HG03135 (cell line): Measurements from ENCODE around the gene UCN.
"Not testable (repeated sequence)": the region's sequence is repeated elsewhere in the genome, so short reads cannot be mapped to it uniquely, and the experiment has no call there.

Source experiments
- ATAC-seq: cut with Tn5 transposase; IDR thresholded peaks from one replicate; pipeline ENCODE4 v1.9.1; 2021; ENCODE audit warnings: mild to moderate bottlenecking, moderate library complexity; ENCODE audit not compliant: unreplicated experiment

Gene UCN

GRCh38 chr2:27315122-27315521 lies 6.9 kb upstream of the UCN start:
- ATAC-seq = no peak

GRCh38 chr2:27314709-27315108 lies 6.5 kb upstream of the UCN start:
- no peak for ATAC-seq

DNA sequence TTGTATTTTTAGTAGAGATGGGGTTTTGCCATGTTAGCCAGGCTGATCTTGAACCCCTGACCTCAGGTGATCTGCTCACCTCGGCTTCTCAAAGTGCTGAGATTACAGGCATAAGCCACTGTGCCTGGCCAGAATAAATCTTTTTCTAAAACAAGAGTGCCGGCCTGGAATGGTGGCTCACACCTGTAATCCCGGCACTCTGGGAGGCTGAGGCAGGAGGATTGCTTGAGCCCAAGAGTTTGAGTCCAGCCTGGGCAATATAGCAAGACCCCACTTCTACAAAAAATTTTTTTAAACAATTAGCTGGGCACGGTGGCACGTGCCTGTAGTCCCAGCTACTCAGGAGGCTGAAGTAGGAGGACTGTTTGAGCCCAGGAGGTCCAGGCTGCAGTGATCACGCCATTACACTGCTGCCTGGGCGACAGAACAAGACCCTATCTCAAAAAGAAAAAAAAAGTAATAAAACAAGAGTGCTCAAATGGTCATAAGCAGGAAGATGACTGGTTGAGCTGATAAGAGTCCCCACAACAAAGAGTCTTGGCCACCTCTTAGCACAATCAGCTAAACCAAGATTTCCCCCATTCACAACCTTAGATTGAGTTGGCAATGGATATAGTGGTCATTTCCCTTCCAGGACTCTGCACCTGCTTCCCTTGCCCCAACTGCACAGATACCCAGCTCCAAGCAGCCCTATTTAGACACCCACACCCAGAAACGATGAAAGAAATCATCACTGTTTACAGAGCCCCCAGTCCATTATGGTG lies 5.8 kb upstream of the UCN start:
- no peak for ATAC-seq

DNA sequence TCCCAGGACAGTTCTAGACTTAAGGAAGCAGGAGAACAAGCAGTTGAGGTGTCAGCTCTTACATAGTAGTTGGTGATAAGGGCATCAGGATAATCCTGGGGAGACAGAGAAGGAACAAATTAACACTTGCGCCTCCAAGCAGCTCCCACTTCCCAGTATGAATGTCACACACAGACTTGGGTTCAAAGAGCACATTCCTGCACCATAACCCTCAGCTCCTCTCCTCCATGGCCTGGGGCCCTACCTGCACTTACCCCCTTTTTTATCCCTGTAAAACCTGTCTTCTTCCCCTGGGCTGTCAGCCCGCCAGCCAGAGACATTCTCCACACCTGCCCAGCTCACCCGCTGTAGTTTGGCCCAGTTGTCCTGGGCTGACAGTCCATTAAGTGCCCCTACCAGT lies 3.9 kb upstream of the UCN start:
- no peak for ATAC-seq

DNA sequence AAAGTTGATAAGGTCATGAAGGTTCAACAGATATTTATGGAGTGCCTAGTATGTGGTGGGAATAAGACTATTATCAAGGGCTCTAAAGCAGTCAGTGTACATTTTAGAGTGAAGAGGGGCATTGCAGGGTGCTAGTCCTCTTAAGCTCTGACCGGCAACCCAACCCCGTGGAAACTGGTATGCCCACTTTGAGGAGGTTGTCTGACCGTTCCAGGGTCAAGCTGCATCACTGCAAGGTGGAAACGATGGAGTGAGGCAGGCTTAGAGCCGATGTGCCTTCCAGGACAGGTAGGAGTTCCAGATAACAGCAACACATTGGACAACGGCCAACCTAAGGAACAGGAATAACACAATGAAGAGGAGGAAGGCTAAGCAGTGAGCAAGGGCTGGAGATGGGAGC lies 1.4 kb upstream of the UCN start:
- no peak for ATAC-seq

- ATAC-seq = no peak
Observed at GRCh38 chr2:27307545-27308358, 493 bp downstream of the UCN start.

- ATAC-seq = no peak
Observed at GRCh38 chr2:27307287-27307544, 1.0 kb downstream of the UCN start.

DNA sequence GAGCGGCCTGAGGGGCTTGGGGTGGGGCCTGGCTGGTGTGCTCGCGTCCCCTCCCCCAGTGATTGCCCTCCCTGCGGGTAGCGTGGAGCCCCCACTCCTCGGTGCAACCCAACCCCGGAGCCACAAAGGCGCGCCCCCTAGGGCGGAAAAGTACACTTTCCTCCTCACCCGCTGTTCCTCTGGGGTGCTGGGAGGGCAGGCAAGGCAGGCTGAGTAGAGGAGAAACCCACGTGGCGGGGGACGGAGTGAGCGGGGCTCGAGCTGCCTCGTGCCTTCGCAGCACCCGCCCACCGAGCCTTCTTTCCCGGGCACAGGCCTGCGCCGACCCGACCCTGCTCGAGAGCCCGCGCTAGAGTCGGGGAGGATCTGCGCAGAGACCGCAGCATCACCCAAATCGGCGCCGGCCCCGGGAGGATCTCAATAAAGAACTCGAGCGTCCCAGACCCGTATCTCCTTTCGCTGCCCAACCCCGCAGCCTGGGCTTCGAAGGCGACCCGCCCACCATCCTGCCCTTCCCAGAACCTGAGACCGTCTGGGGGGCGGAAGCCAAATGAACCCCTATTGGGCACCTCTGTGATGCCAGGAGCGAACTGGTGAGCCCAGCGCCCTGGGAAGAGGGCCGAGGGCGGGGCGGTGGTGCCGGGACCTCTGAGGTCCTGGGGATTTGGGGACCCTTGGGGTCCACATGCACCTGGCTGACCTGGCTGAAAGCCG lies 1.5 kb downstream of the UCN start:
- no peak for ATAC-seq

- ATAC-seq = no peak
Observed at GRCh38 chr2:27306136-27306535, 2.1 kb downstream of the UCN start.

GRCh38 chr2:27305516-27305915 lies 2.7 kb downstream of the UCN start:
- no peak for ATAC-seq

- no peak for ATAC-seq
Observed at GRCh38 chr2:27304488-27305240, 3.6 kb downstream of the UCN start.

GRCh38 chr2:27303093-27304025 lies 4.9 kb downstream of the UCN start:
- no peak for ATAC-seq

DNA sequence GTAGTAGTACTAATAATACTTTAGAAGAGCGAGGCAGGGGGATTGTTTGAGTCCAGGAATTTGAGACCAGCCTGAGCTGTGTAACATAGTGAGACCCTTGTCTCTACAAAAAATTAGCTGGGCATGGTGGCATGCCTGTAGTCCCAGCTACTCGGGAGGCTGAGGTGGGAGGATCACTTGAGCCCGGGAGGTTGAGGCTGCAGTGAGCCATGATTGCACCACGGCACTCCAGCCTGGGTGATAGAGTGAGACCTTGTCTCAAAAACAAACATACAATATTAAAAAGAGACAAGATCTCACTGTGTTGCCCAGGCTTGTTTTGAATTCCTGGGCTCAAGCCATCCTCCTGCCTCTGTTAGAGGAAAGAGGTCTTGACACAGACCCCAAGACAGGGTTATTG lies 7.6 kb downstream of the UCN start:
- not testable (repeated sequence) for ATAC-seq

DNA sequence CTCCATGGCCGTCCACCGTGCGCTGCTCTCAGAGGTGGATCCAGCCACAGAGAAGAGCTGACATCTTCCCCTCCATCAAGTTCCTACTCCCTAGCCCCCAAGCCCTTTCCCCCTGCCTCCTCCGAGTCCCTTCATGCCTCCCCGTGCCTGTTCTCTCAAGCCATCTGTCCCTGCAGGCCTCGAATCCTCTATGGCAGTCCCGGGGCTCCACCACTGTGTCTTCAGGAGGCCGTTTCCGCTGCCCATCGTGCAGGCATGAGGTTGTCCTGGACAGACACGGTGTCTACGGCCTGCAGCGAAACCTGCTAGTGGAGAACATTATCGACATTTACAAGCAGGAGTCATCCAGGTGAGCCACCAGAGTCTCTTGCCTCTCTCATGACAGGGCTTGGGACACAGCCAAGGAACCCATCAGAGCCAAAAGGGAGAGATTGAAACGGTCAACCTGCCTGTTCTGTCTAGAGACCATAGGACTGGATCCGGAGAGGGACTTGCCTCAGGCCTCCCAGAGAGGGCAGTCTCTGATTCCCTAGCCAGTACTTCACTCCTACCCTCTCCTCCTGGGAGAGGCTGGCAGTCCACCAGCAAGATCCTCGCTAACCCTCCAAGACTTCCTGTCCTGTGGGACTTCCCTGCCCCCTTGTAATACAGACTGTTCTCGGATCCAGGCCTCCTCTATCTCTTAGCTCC lies 9.7 kb downstream of the UCN start:
- ATAC-seq = no peak

DNA sequence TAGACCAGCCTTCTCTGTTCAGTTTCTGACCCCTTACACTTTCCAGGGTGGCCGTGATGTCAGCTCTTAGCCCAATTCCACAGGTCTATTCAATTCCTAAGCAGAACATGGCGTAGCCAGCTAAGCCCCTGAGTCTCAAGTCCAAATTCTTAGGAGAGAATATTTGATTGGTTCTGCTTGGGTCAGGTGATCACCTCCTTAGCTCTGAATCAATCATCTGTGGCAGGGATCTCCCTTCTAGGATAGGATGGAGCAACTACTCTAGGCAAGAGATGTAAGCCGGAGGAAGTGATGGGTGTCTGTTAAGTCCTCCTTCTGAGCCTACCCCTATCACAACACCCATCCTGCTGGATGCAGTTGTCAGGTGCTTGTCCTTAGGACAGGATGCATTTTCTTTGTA lies 11.1 kb downstream of the UCN start:
- ATAC-seq = no peak

DNA sequence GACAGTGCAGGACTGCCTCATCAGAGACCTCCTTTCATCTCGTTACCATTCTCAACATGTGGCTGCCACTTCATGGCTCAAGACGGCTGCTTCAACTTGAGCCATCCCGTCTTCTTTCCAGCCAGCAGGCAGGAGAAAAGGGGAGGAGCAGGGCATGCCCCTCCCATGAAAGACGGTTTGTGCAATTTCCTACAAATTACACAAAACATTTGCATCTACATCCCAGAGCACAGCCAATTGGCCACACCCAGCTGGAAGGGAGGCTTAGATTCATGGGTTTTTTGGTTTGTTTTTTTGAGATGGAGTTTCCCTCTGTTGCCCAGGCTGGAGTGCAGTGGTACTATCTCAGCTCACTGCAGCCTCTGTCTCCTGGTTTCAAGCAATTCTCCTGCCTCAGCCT lies 11.8 kb downstream of the UCN start:
- no peak for ATAC-seq

DNA sequence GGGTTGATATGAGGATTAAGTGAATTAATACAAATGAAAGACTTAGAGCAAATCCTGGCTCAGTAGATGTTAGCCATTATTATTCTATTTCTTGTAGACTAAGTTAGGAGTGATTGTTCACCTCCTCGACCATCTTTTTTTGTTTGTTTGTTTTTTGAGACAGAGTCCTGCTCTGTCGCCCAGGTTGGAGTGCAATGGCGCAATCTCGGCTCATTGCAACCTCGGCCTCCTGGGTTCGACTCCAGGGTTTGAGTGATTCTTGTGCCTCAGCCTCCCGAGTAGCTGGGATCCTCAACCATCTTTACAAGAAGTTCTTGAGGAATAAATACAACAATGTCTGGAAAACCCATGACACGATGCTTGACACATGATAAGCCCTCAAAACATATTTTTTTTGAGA lies 13.3 kb downstream of the UCN start:
- no peak for ATAC-seq

- ATAC-seq = no peak
Observed at GRCh38 chr2:27291865-27292264, 16.4 kb downstream of the UCN start.

DNA sequence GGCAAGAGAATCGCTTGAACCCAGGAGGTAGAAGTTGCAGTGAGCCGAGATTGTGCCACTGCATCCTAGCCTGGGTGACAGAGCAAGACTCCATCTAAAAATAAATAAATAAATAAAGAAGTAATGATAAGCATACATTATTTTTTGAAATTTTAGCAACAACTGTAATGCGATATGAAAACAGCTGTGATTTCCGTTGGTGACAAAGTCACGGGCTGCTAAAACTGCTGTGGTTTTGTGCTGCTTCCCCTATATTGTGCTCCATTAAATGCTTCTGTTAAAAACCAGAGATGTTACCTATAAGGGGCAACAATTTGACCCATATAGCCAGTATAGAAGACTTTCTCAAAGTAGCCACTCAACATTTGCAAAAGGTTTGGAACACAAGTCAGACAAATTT lies 17.7 kb downstream of the UCN start:
- no peak for ATAC-seq

DNA sequence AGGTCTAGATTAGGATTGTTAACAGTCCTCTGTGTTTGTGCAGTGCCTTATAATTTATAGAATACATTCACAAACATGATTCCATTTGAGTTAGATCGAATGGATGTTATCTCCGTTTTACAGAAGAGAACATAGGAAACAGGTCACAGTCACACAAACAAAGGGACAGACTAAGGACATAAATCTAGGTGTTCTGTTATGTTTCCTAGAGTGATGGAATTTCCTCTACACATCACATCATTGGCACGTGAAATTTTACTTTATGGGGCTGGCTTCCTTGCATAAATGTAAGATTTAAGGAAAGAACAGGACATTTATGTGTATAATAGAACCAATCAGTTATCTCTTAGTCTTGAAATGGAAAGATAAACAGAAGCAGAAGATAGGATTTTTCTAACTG lies 19.6 kb downstream of the UCN start:
- no peak for ATAC-seq
